Activated naive CD8-positive, alpha-beta T cell treated with anti-CD3 and anti-CD28 coated beads, Interleukin-2, amount 10 ng/mL, durations not matched to agents 7 days and 5 days (primary cell): ENCODE measurements around the gene CTRB2. TPM values are rescaled to one million over a fixed set of nuclear protein-coding genes. Genes with fewer than 3 reads are reported as not detected.
A peak's percentile ranks its signal among the peaks of the same experiment; 100 is the strongest.
"Not testable (repeated sequence)": the region's sequence is repeated elsewhere in the genome, so short reads cannot be mapped to it uniquely, and the experiment has no call there.

Experiments
- ATAC-seq: fragments of 150-1000 bp; cut with Tn5 transposase; one replicate; pipeline ENCODE4 v1.10.0; 2021; ENCODE audit warnings: low read depth, moderate library complexity
- POLR2A ChIA-PET: fragments of 350-600 bp; sonication (Branson Sonifier 250); formaldehyde crosslinking; loops from one replicate; lab custom pipeline; 2021; ENCODE audit warnings: antibody characterized with exemption; lab: Charles Lee
- DNase-seq: peaks from one replicate; pipeline ENCODE4 v3.0.0; 2021
- H3K27ac Mint-ChIP-seq: one replicate; pipeline ENCODE4 v1.8.0; 2022; ENCODE audit warnings: mild to moderate bottlenecking, mixed read lengths
- H3K27me3 Mint-ChIP-seq: one replicate; pipeline ENCODE4 v1.8.0; 2022; ENCODE audit warnings: mild to moderate bottlenecking, moderate library complexity, mixed read lengths
- H3K36me3 Mint-ChIP-seq: one replicate; pipeline ENCODE4 v1.8.0; 2021; ENCODE audit warnings: mild to moderate bottlenecking, mixed read lengths
- H3K4me1 Mint-ChIP-seq: one replicate; pipeline ENCODE4 v1.8.0; 2021; ENCODE audit warnings: mixed read lengths
- H3K4me3 Mint-ChIP-seq: one replicate; pipeline ENCODE4 v1.8.0; 2022; ENCODE audit warnings: mild to moderate bottlenecking, moderate library complexity, mixed read lengths
- H3K9me3 Mint-ChIP-seq: one replicate; pipeline ENCODE4 v1.8.0; 2021; ENCODE audit warnings: mixed read lengths
- total RNA-seq, 2 experiments: library from RNA; stranded (reverse); gene quantifications; one replicate each; pipeline ENCODE4 v1.2.3, GENCODE V29; 2021

CTRB2 gene
- total RNA-seq, 2 experiments from 2014 or later, result not detected

- POLR2A ChIA-PET, H3K4me3 Mint-ChIP-seq, H3K4me1 Mint-ChIP-seq, H3K36me3 Mint-ChIP-seq, ATAC-seq, H3K27ac Mint-ChIP-seq, H3K9me3 Mint-ChIP-seq, DNase-seq, H3K27me3 Mint-ChIP-seq: not testable (repeated sequence)
Measured at GRCh38 chr16:75211286-75211685, 4.3 kb upstream of the CTRB2 start.

GRCh38 chr16:75209944-75210343 is 3.0 kb upstream of the CTRB2 start:
- Mint-ChIP-seq H3K9me3 (no peaks in the 10 kb centered on the region), H3K27ac (no peak overlapping the region), H3K27me3 (peaks cover 2% of the 10 kb centered on the region), H3K4me3 (no peak overlapping the region), H3K4me1 (no peaks in the 10 kb centered on the region), H3K36me3 (no peaks in the 10 kb centered on the region)
- POLR2A ChIA-PET, result no interaction called here
- no peak for ATAC-seq
- DNase-seq, result no peak

- H3K27me3 Mint-ChIP-seq, result not testable (repeated sequence)
Measured at GRCh38 chr16:75209514-75209913, 2.6 kb upstream of the CTRB2 start.

GRCh38 chr16:75208861-75209505 is 2.0 kb upstream of the CTRB2 start:
- H3K27ac Mint-ChIP-seq, result no peak overlapping the region
- POLR2A ChIA-PET, result no interaction called here

More at GRCh38 chr16:75209514-75209913, 2.6 kb upstream of the CTRB2 start:
- H3K27ac Mint-ChIP-seq, H3K36me3 Mint-ChIP-seq, DNase-seq, POLR2A ChIA-PET, H3K4me1 Mint-ChIP-seq, H3K4me3 Mint-ChIP-seq, ATAC-seq, H3K9me3 Mint-ChIP-seq: not testable (repeated sequence)

GRCh38 chr16:75208242-75208825 is 1.4 kb upstream of the CTRB2 start:
- DNase-seq, result no peak
- H3K27me3 Mint-ChIP-seq, result peaks cover 2% of the 10 kb centered on the region
- no peak overlapping the region for H3K4me3 Mint-ChIP-seq
- H3K27ac Mint-ChIP-seq, result no peak overlapping the region
- POLR2A ChIA-PET, result no interaction called here
- no peak for ATAC-seq
- no peaks in the 10 kb centered on the region for H3K9me3 Mint-ChIP-seq
- no peaks in the 10 kb centered on the region for H3K4me1 Mint-ChIP-seq
- H3K36me3 Mint-ChIP-seq, result no peaks in the 10 kb centered on the region

More at GRCh38 chr16:75208861-75209505, 2.0 kb upstream of the CTRB2 start:
- Mint-ChIP-seq H3K4me3 (no peak overlapping the region), H3K9me3 (no peaks in the 10 kb centered on the region), H3K4me1 (no peaks in the 10 kb centered on the region), H3K36me3 (no peaks in the 10 kb centered on the region), H3K27me3 (peaks cover 2% of the 10 kb centered on the region)
- ATAC-seq (no peak), DNase-seq (no peak)

- ATAC-seq (no peak), DNase-seq (no peak)
- Mint-ChIP-seq H3K4me1 (no peaks in the 10 kb centered on the region), H3K9me3 (no peaks in the 10 kb centered on the region), H3K4me3 (no peak overlapping the region), H3K27ac (no peak overlapping the region), H3K36me3 (no peaks in the 10 kb centered on the region), H3K27me3 (peaks cover 2% of the 10 kb centered on the region)
- POLR2A ChIA-PET, result no interaction called here
Measured at GRCh38 chr16:75207831-75208230, 870 bp upstream of the CTRB2 start.

- DNase-seq, ATAC-seq, POLR2A ChIA-PET, H3K4me1 Mint-ChIP-seq, H3K27me3 Mint-ChIP-seq, H3K36me3 Mint-ChIP-seq, H3K27ac Mint-ChIP-seq, H3K4me3 Mint-ChIP-seq, H3K9me3 Mint-ChIP-seq: not testable (repeated sequence)
Measured at GRCh38 chr16:75205961-75206748, 806 bp downstream of the CTRB2 start.

GRCh38 chr16:75205438-75205837 is 1.5 kb downstream of the CTRB2 start:
- not testable (repeated sequence) for H3K4me1 Mint-ChIP-seq, H3K27me3 Mint-ChIP-seq

GRCh38 chr16:75204905-75205304 is 2.1 kb downstream of the CTRB2 start:
- H3K9me3 Mint-ChIP-seq, H3K36me3 Mint-ChIP-seq, ATAC-seq, H3K27me3 Mint-ChIP-seq, DNase-seq, POLR2A ChIA-PET, H3K4me3 Mint-ChIP-seq, H3K27ac Mint-ChIP-seq: not testable (repeated sequence)
- peaks cover 11% of the 10 kb centered on the region for H3K4me1 Mint-ChIP-seq

More at GRCh38 chr16:75205438-75205837, 1.5 kb downstream of the CTRB2 start:
- H3K9me3 Mint-ChIP-seq, H3K27ac Mint-ChIP-seq, POLR2A ChIA-PET, H3K4me3 Mint-ChIP-seq, H3K36me3 Mint-ChIP-seq, ATAC-seq: not testable (repeated sequence)
- peak; percentile 11 for DNase-seq

- Mint-ChIP-seq H3K4me1 (peaks cover 11% of the 10 kb centered on the region), H3K9me3 (no peaks in the 10 kb centered on the region), H3K36me3 (no peaks in the 10 kb centered on the region), H3K27ac (no peak overlapping the region), H3K4me3 (no peak overlapping the region), H3K27me3 (no peaks in the 10 kb centered on the region)
- DNase-seq (peak; percentile 19), ATAC-seq (no peak)
- POLR2A ChIA-PET, result interaction anchor here (1.2 kb wide), 1 partner anchor 18 kb away, joined by 3 read pairs; no protein-coding TSS in a partner anchor
Measured at GRCh38 chr16:75204410-75204758, 2.6 kb downstream of the CTRB2 start.

- Mint-ChIP-seq H3K27me3 (no peaks in the 10 kb centered on the region), H3K27ac (no peak overlapping the region), H3K4me3 (no peak overlapping the region), H3K9me3 (no peaks in the 10 kb centered on the region), H3K4me1 (peaks cover 11% of the 10 kb centered on the region), H3K36me3 (no peaks in the 10 kb centered on the region)
- DNase-seq, result no peak
- POLR2A ChIA-PET, result interaction anchor here (1.2 kb wide), 1 partner anchor 18 kb away, joined by 3 read pairs; no protein-coding TSS in a partner anchor
- ATAC-seq, result no peak
Measured at GRCh38 chr16:75203667-75204409, 3.1 kb downstream of the CTRB2 start.

GRCh38 chr16:75203096-75203495 is 3.9 kb downstream of the CTRB2 start:
- ATAC-seq (no peak), DNase-seq (no peak)
- no peaks in the 10 kb centered on the region for H3K9me3 Mint-ChIP-seq
- no peaks in the 10 kb centered on the region for H3K36me3 Mint-ChIP-seq
- H3K27ac Mint-ChIP-seq, result no peak overlapping the region
- H3K4me3 Mint-ChIP-seq, result no peak overlapping the region
- POLR2A ChIA-PET, result interaction anchor here (1.2 kb wide), 1 partner anchor 19 kb away, joined by 3 read pairs; no protein-coding TSS in a partner anchor
- peaks cover 4% of the 10 kb centered on the region for H3K27me3 Mint-ChIP-seq
- H3K4me1 Mint-ChIP-seq, result peaks cover 11% of the 10 kb centered on the region

GRCh38 chr16:75202069-75202590 is 4.8 kb downstream of the CTRB2 start:
- no peak for ATAC-seq
- Mint-ChIP-seq H3K4me3 (no peak overlapping the region), H3K27me3 (peaks cover 12% of the 10 kb centered on the region), H3K36me3 (no peaks in the 10 kb centered on the region), H3K27ac (no peak overlapping the region), H3K9me3 (no peaks in the 10 kb centered on the region), H3K4me1 (peaks cover 11% of the 10 kb centered on the region)
- POLR2A ChIA-PET, result interaction anchor here (0.7 kb wide), 1 partner anchor 418 kb away, joined by 3 read pairs; no protein-coding TSS in a partner anchor
- no peak for DNase-seq
